Measurements from ENCODE around the gene ELOVL4. TPM values are rescaled to one million over a fixed set of nuclear protein-coding genes. Genes with fewer than 3 reads are reported as not detected.

Gene ELOVL4
- total RNA-seq, 4 donors from 2014 or later = 0.38 to 1.5 (median 0.95) TPM

GRCh38 chr6:79946272-79947190 lies 822 bp downstream of the ELOVL4 start:
- TF ChIP-seq CTCF (IDR thresholded peaks at IDR 0.05; ENCODE audit: low read depth) = no peak

GRCh38 chr6:79943133-79943532 lies 4.2 kb downstream of the ELOVL4 start:
- no peak for TF ChIP-seq CTCF (IDR thresholded peaks at IDR 0.05; ENCODE audit: low read depth)

- no peak for TF ChIP-seq CTCF (IDR thresholded peaks at IDR 0.05; ENCODE audit: low read depth)
Measured at GRCh38 chr6:79941489-79942151, 5.7 kb downstream of the ELOVL4 start.

GRCh38 chr6:79928478-79928998 lies 18.8 kb downstream of the ELOVL4 start:
- TF ChIP-seq CTCF (IDR thresholded peaks at IDR 0.05; ENCODE audit: low read depth) = no peak

GRCh38 chr6:79927758-79928157 lies 19.6 kb downstream of the ELOVL4 start:
- TF ChIP-seq CTCF (IDR thresholded peaks at IDR 0.05; ENCODE audit: low read depth) = no peak

- TF ChIP-seq CTCF (IDR thresholded peaks at IDR 0.05; ENCODE audit: low read depth) = no peak
Measured at GRCh38 chr6:79923270-79923669, 24.1 kb downstream of the ELOVL4 start.

GRCh38 chr6:79922018-79922417 lies 25.3 kb downstream of the ELOVL4 start:
- TF ChIP-seq CTCF (IDR thresholded peaks at IDR 0.05; ENCODE audit: low read depth) = no peak

All from subcutaneous adipose tissue (tissue), 4 donors.